Glutamatergic neuron (in vitro differentiated cells): ENCODE results near the gene TAP2. TPM values are rescaled to one million over a fixed set of nuclear protein-coding genes. Genes with fewer than 3 reads are reported as not detected.

Source experiments
- DNase-seq: peaks from one replicate; pipeline ENCODE4 v3.0.0; 2022
- H3K27ac Mint-ChIP-seq: one replicate; pipeline ENCODE4 v1.8.0; 2020; ENCODE audit warnings: mild to moderate bottlenecking, mixed read lengths, inconsistent platforms; ENCODE audit not compliant: unreplicated experiment
- H3K27me3 Mint-ChIP-seq: one replicate; pipeline ENCODE4 v1.8.0; 2020; ENCODE audit warnings: mild to moderate bottlenecking, moderate library complexity, mixed read lengths, inconsistent platforms; ENCODE audit not compliant: unreplicated experiment
- H3K36me3 Mint-ChIP-seq: one replicate; pipeline ENCODE4 v1.8.0; 2020; ENCODE audit warnings: mild to moderate bottlenecking, mixed read lengths, inconsistent platforms; ENCODE audit not compliant: unreplicated experiment
- H3K4me1 Mint-ChIP-seq: one replicate; pipeline ENCODE4 v1.8.0; 2020; ENCODE audit warnings: mild to moderate bottlenecking, low read depth, mixed read lengths, inconsistent platforms; ENCODE audit not compliant: unreplicated experiment
- H3K4me3 Mint-ChIP-seq: one replicate; pipeline ENCODE4 v1.8.0; 2020; ENCODE audit warnings: mild to moderate bottlenecking, mixed read lengths, inconsistent platforms; ENCODE audit not compliant: unreplicated experiment
- H3K9me3 Mint-ChIP-seq: one replicate; pipeline ENCODE4 v1.8.0; 2020; ENCODE audit warnings: mild to moderate bottlenecking, moderate library complexity, mixed read lengths, inconsistent platforms; ENCODE audit not compliant: unreplicated experiment
- CTCF ChIP-seq: fragments of 200-600 bp; sonication (generic); IDR thresholded peaks from one replicate; pipeline ENCODE4 v1.5.0; 2021; ENCODE audit not compliant: partially characterized antibody, unreplicated experiment
- long read RNA-seq: library from polyadenylated mRNA; unstranded; transcript quantifications from one replicate; pipeline ENCODE4 v2.0.0, GENCODE V29; 2020; ENCODE audit not compliant: unreplicated experiment
- total RNA-seq: library from RNA; stranded (reverse); fragmentation: NEBNext Ultra II Directional; extraction: Animal tissue kit (Norgen Biotek cat#: 25700); gene quantifications from one replicate; pipeline ENCODE4 v1.2.1, GENCODE V29; 2021; ENCODE audit not compliant: unreplicated experiment

Gene TAP2
- total RNA-seq, result 1.9 TPM
- long read RNA-seq, result 0 reads

- peaks cover 3% of the 10 kb centered on the region for H3K27me3 Mint-ChIP-seq
- TF ChIP-seq CTCF, result peak; percentile 84
- no peaks in the 10 kb centered on the region for H3K4me1 Mint-ChIP-seq
- H3K9me3 Mint-ChIP-seq, result peaks cover 3% of the 10 kb centered on the region
- no peak within 1 kb of the TSS for H3K27ac Mint-ChIP-seq
- peak within 1 kb of the TSS; percentile 80 for H3K4me3 Mint-ChIP-seq
- H3K36me3 Mint-ChIP-seq, result no peaks in the 10 kb centered on the region
- peak; percentile 99 for DNase-seq
Observed at GRCh38 chr6:32838114-32838958, at the start of gene TAP2. TAP2 (minus strand) TSS chr6:32838739; CDS start chr6:32838233, 506 bp downstream.

GRCh38 chr6:32887616-32888015 is 49.1 kb upstream of the TAP2 start:
- H3K4me3 Mint-ChIP-seq, result no peak overlapping the region
- DNase-seq, result no peak
- TF ChIP-seq CTCF, result no peak
- H3K27me3 Mint-ChIP-seq, result no peaks in the 10 kb centered on the region
- H3K9me3 Mint-ChIP-seq, result no peaks in the 10 kb centered on the region
- no peaks in the 10 kb centered on the region for H3K36me3 Mint-ChIP-seq
- H3K4me1 Mint-ChIP-seq, result no peaks in the 10 kb centered on the region
- H3K27ac Mint-ChIP-seq, result no peak overlapping the region

- H3K4me3 Mint-ChIP-seq, result no peak overlapping the region
- H3K9me3 Mint-ChIP-seq, result no peaks in the 10 kb centered on the region
- no peak for TF ChIP-seq CTCF
- no peaks in the 10 kb centered on the region for H3K36me3 Mint-ChIP-seq
- H3K27me3 Mint-ChIP-seq, result no peaks in the 10 kb centered on the region
- H3K27ac Mint-ChIP-seq, result no peak overlapping the region
- no peak for DNase-seq
- no peaks in the 10 kb centered on the region for H3K4me1 Mint-ChIP-seq
Observed at GRCh38 chr6:32886681-32887383, 48.3 kb upstream of the TAP2 start.

GRCh38 chr6:32885698-32886286 is 47.3 kb upstream of the TAP2 start:
- Mint-ChIP-seq H3K27me3 (no peaks in the 10 kb centered on the region), H3K9me3 (peaks cover 2% of the 10 kb centered on the region), H3K36me3 (no peaks in the 10 kb centered on the region), H3K4me1 (no peaks in the 10 kb centered on the region), H3K4me3 (no peak overlapping the region), H3K27ac (no peak overlapping the region)
- DNase-seq, result no peak
- TF ChIP-seq CTCF, result peak; percentile 58
